HG03175 (cell line): ENCODE data around the gene ACIN1.

Source experiments
- ATAC-seq: cut with Tn5 transposase; IDR thresholded peaks from one replicate; pipeline ENCODE4 v1.9.1; 2021; ENCODE audit warnings: mild to moderate bottlenecking, moderate library complexity; ENCODE audit not compliant: unreplicated experiment

The ACIN1 gene

GRCh38 chr14:23094666-23095195 lies at the start of gene ACIN1:
TSS of gene ACIN1 (minus strand) at chr14:23095136. CDS start at chr14:23095112, 24 bp downstream.
- ATAC-seq, result peak; percentile 35

- no peak for ATAC-seq
Measured at GRCh38 chr14:23143911-23144310, 49.0 kb upstream of the ACIN1 start.

DNA sequence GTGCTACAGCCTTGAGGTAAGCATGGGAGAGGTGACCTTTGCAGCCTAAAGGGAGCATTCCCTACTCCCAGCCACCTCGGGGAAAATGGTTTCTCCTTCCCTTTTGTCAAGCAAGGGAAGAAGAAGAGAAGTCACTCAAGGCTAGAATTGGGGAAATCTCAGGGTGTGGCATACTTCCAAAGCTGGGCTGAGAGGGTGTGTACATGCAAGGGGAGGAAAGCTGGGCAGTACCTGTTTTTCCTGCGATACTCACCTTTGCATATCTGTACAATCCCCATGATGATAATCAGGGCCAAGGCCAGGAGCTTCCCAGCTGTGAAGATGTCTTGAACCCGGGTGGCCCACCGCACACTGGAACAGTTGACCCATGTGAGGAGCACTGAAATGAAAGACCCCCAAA lies 47.9 kb upstream of the ACIN1 start:
- ATAC-seq, result no peak

GRCh38 chr14:23141706-23142444 lies 46.9 kb upstream of the ACIN1 start:
- ATAC-seq, result no peak

DNA sequence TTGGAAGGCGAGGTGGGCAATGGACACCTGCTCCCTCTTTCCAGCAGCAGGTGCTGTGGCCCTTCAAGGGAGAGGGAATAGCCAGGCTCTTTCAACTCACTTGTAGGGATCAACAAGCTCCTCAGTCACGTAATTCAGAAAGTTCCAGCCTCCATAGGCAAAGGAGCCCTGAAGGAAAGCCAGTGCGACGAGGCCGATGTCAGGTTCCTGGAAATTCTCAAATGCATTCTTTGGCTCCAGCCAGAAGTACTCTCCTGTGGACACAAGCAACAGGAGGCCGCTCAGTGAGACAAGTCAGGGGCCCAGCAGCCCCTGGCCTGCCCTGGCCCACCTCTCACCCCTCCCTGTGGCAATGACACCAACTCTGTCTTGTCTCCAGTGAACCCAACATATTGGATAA lies 45.4 kb upstream of the ACIN1 start:
- no peak for ATAC-seq

GRCh38 chr14:23139874-23140273 lies 44.9 kb upstream of the ACIN1 start:
- ATAC-seq, result no peak

GRCh38 chr14:23137813-23138535 lies 43.0 kb upstream of the ACIN1 start:
- ATAC-seq, result no peak

DNA sequence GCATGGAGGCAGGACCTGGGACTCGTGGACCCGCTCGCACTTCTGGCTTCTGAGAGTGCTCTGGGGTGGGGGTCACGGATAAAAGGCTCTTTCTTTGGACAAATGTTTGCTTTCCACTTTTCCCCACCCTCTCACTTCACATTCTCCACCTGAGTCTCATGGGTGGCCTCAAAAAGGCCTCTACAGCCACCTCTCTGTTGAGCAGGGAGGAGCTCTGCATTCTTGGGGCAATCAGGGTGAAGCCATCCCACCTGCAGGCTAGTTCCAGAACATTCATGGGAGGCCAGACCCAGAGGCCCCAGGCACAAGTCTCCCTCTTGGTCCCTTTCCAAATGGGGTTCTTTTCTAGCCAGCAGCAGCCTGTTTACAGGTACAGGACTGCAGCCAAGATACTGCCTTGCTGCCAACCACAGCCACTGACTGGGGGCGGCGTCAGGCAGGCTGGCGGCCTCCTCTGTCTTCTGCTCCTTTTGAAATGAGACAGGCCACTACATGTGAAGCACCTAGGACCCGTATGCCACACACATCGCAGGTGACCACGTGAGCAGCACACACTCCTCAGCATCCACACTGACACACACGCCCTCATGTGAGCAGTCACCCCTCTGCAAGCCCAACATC lies 42.4 kb upstream of the ACIN1 start:
- ATAC-seq, result no peak

DNA sequence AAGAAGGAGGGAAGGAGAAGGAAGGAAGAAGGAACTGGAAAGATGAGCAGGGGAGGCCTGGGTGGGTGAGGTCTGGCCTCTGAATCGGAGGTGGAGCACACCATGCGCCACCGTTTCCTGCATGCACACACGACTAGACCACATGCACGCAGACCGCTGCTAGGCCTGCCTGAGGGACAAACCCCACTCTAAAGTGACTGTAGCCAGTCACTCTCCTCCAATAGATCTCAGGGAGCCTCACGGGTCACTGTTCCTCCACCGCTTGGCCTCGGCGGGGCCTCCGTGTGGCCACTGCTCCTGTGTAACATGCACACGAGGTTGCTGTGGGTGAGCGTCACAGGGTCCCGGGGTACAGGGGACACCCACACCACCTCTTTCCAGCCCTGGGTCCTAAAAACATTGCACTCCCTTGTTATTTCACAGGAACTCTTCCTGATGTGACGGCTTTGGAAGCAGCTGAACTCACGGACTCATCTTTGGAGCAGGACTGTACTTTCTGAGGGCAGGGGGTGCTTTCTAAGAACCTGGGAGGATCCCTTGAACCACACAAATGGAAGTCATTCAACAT lies 41.7 kb upstream of the ACIN1 start:
- ATAC-seq, result no peak

GRCh38 chr14:23132970-23133369 lies 38.0 kb upstream of the ACIN1 start:
- ATAC-seq, result no peak

- ATAC-seq, result no peak
Measured at GRCh38 chr14:23131482-23131881, 36.5 kb upstream of the ACIN1 start.

GRCh38 chr14:23130871-23131270 lies 35.9 kb upstream of the ACIN1 start:
- no peak for ATAC-seq

DNA sequence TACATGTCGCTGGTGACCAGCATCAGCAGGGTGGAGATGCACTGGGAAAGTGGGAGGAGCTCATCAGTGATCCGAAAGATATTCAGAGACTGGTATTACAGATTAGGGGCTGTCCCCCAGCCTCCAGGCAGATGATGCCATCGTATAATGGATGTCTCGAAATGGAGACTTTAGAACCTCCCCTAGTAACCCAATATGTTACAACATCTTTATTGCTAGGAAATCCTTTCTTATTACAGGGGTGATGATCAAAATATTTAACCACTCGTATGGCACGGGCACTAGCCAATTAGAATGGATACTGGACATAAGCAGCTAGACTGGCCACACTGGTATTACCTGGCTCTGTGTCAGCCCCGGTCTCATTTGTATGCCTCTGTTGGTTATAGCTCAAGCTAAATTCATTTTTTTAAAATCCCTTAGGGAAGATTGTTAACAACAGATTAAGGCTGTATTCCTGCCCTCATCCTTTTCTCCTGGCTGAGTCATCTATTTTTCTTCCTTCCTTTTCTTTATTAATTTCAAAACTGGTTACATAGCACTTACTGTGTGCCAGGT lies 34.9 kb upstream of the ACIN1 start:
- ATAC-seq, result no peak

- ATAC-seq, result no peak
Measured at GRCh38 chr14:23128969-23129758, 34.2 kb upstream of the ACIN1 start.

DNA sequence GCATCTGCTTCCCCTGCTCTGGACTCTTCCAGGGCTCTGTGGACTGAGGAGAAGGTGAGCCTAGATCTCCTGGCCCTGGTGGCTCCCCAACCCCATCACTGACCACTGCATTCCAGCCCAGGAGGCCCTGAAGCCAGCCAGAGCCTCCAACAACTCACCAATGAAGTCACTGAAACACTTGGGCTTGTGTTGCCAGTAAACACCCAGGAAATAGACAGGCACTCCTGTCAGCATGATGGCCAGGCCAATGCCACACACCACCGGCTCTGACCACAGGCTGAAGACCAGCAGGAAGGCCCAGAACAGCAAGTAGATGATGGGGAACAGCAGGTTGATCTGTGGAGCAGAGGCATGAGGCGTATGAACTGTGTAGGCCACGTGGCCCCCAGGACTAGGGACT lies 32.9 kb upstream of the ACIN1 start:
- no peak for ATAC-seq

DNA sequence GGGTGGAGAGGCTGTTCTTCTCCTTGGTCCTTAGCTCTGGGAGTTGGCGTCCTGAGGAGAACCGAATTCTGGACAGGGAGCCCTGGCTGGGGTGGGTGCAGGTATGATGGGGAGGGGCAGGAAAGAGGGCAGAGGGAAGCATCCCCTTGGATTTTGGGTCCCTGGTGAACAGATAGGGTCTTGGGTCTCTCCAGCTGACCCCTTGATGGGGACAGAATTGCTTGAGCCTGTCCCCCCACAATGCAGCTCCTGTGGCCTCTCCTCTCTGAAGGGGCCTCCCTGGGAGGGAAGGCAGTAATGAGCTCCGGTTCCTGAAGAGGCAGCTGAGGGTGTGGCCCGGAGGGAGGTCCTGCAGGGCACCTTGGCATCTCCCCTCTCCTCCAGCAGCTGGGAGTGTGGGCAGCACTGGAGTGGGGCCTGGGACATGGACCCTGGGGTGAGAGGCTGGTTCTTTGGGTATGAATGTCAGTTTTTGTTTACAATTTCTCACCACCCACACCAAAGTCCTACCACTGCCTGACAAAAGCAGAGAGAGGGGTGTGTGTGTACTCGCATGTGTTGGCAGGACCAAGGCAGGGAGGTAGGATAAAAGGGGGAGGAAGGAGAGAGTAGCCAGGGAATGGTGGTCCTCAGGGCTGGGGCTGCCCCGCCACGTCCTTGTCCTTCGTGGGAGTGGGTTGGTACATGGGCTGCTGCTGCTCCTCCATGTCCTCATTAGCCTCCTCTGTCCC lies 31.8 kb upstream of the ACIN1 start:
- ATAC-seq, result no peak

GRCh38 chr14:23125933-23126524 lies 31.1 kb upstream of the ACIN1 start:
- ATAC-seq, result no peak

DNA sequence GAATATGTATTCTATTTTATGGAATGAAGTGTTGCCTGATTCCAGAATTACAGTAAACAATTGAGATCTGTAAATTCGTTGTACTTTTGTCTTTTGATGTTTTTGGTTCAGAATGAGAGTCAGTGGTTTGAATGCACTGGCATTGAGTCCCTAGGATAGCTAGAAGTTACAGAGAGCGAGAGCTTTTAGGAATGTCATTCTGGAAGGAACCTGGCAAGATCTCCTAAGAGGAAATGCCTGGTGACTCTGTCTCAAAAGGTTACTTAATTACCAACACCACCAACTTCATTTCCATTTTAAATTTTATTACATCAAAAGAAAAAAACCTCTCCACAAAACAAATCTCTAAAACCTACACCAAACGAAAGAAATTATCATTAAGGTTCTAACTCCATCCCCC lies 30.1 kb upstream of the ACIN1 start:
- no peak for ATAC-seq

DNA sequence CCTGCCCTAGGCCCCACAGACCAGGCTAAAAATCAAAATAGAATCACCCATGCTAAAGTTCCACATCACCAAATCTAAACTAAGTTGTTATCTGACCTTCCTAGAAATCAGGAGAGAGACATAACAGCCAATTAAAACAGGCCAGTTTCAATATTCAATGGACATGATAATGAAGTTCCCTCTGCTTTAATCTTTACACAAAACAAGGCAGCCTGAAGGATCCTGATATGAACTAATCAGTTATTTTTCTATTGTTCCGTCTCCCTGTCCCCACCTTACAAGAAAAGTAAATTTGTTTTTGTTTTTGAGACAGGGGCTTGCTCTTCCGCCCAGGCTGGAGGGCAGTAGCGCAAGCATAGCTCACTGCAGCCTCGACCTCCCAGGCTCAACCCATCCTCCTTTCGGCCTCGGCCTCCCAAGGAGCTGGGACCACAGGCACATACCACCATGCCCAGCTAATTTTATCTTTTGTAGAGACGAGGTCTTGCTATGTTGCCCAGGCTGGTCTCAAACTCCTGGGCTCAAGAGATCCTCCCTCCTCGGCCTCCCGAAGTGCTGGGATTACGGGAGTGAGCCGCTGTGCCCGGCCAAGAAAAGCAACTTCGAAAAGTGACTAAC lies 29.5 kb upstream of the ACIN1 start:
- ATAC-seq, result no peak
